ENCODE data around the gene PRPF40B. TPM values are rescaled to one million over a fixed set of nuclear protein-coding genes. Genes with fewer than 3 reads are reported as not detected.
"Not testable (repeated sequence)": the region's sequence is repeated elsewhere in the genome, so short reads cannot be mapped to it uniquely, and the experiment has no call there.

Gene PRPF40B
- total RNA-seq, 1 experiment from 2014 or later: 27.5 TPM

- H3K27me3 ChIP-seq (ENCODE audit: insufficient read depth, low read depth): no peaks in the 10 kb centered on the region
- no peaks in the 10 kb centered on the region for H3K36me3 ChIP-seq (ENCODE audit: low read depth)
- intact Hi-C loops (cut with micrococcal nuclease; ENCODE audit: unreplicated experiment): no loop called here
- no peak overlapping the region for H3K27ac ChIP-seq
- no peaks in the 10 kb centered on the region for H3K4me1 ChIP-seq (replicated peaks; ENCODE audit: insufficient read depth)
- H3K4me3 ChIP-seq: no peak overlapping the region
- no peaks in the 10 kb centered on the region for H4K20me1 ChIP-seq (ENCODE audit: insufficient read depth)
- TF ChIP-seq EZH2 (IDR thresholded peaks at IDR 0.05; ENCODE audit: low read depth) (no peak), CTCF (conservative IDR thresholded peaks at IDR 0.05) (no peak)
- CTCF ChIA-PET: interaction anchor here (0.6 kb wide), 1 partner anchor 52 kb away, joined by 3 read pairs; no protein-coding TSS in a partner anchor
- no peak overlapping the region for H2AFZ ChIP-seq
- H3K9me2 ChIP-seq (ENCODE audit: insufficient read depth): no peaks in the 10 kb centered on the region
- no TSS peak for BruUV-seq (replicated peaks)
- H3F3A ChIP-seq (ENCODE audit: insufficient read depth, low read depth): peaks cover 2% of the 10 kb centered on the region; the same call in 1 of the 2 replicates
- DNase-seq: no peak
- H3K79me2 ChIP-seq (ENCODE audit: low read depth): no peaks in the 10 kb centered on the region
- POLR2A ChIA-PET (ENCODE audit: unreplicated experiment): no interaction called here
- H3K4me2 ChIP-seq: no peak overlapping the region
- no peaks in the 10 kb centered on the region for H3K9me3 ChIP-seq (ENCODE audit: insufficient read depth, low read depth)
These were observed 19.6 kb upstream of the PRPF40B start for GRCh38 chr12:49603721-49604120.

- Histone ChIP-seq H3K9me2 (ENCODE audit: insufficient read depth) (no peaks in the 10 kb centered on the region), H3K4me3 (no peak overlapping the region), H3K9me3 (ENCODE audit: insufficient read depth, low read depth) (no peaks in the 10 kb centered on the region), H3K27me3 (ENCODE audit: insufficient read depth, low read depth) (no peaks in the 10 kb centered on the region), H3K79me2 (ENCODE audit: low read depth) (no peaks in the 10 kb centered on the region), H4K20me1 (ENCODE audit: insufficient read depth) (no peaks in the 10 kb centered on the region), H3K4me2 (no peak overlapping the region), H3K27ac (no peak overlapping the region), H3K4me1 (replicated peaks; ENCODE audit: insufficient read depth) (no peaks in the 10 kb centered on the region), H2AFZ (no peak overlapping the region), H3K36me3 (ENCODE audit: low read depth) (no peaks in the 10 kb centered on the region), H3F3A (ENCODE audit: insufficient read depth, low read depth) (peaks cover 5% of the 10 kb centered on the region; the same call in 1 of the 2 replicates)
- ChIA-PET CTCF (no interaction called here), POLR2A (ENCODE audit: unreplicated experiment) (no interaction called here)
- no TSS peak for BruUV-seq (replicated peaks)
- no peak for DNase-seq
- intact Hi-C loops (cut with micrococcal nuclease; ENCODE audit: unreplicated experiment): no loop called here
- TF ChIP-seq EZH2 (IDR thresholded peaks at IDR 0.05; ENCODE audit: low read depth) (no peak), CTCF (conservative IDR thresholded peaks at IDR 0.05) (no peak)
These were observed 18.5 kb upstream of the PRPF40B start for GRCh38 chr12:49604856-49605255.

GRCh38 chr12:49605539-49605938, 17.8 kb upstream of the PRPF40B start, which contains the start of gene FAM186B:
Gene FAM186B, minus strand, starts transcription at chr12:49605639. Its CDS starts 162 bp downstream, at chr12:49605477.
- H3K79me2 ChIP-seq (ENCODE audit: low read depth); H4K20me1 ChIP-seq (ENCODE audit: insufficient read depth); CTCF ChIA-PET; H3K27ac ChIP-seq; H2AFZ ChIP-seq; H3F3A ChIP-seq (ENCODE audit: insufficient read depth, low read depth); H3K4me3 ChIP-seq; H3K4me2 ChIP-seq; H3K27me3 ChIP-seq (ENCODE audit: insufficient read depth, low read depth); DNase-seq; BruUV-seq (replicated peaks); H3K9me2 ChIP-seq (ENCODE audit: insufficient read depth); H3K36me3 ChIP-seq (ENCODE audit: low read depth); H3K4me1 ChIP-seq (replicated peaks; ENCODE audit: insufficient read depth); intact Hi-C loops (cut with micrococcal nuclease; ENCODE audit: unreplicated experiment); H3K9me3 ChIP-seq (ENCODE audit: insufficient read depth, low read depth): not testable (repeated sequence)
- POLR2A ChIA-PET (ENCODE audit: unreplicated experiment): interaction anchor here (0.6 kb wide), 1 partner anchor 89 kb away, joined by 14 read pairs; no protein-coding TSS in a partner anchor
